Left ventricle myocardium inferior (tissue), 1 donor: ENCODE data around the gene OAT. TPM values are rescaled to one million over a fixed set of nuclear protein-coding genes. Genes with fewer than 3 reads are reported as not detected.
A peak's percentile ranks its signal among the peaks of the same experiment; 100 is the strongest.
"Not testable (repeated sequence)": the region's sequence is repeated elsewhere in the genome, so short reads cannot be mapped to it uniquely, and the experiment has no call there.

Experiments
- DNase-seq: peaks from one replicate; pipeline ENCODE4 v3.0.0-alpha.2; 2020
- H3K27ac ChIP-seq: fragments of 200-600 bp; replicated peaks from 2 replicates; pipeline ENCODE4 v1.8.0; 2021
- H3K27me3 ChIP-seq: fragments of 200-600 bp; 2 replicates; pipeline ENCODE4 v1.8.0; 2021; ENCODE audit warnings: low read depth
- H3K36me3 ChIP-seq: fragments of 200-600 bp; 2 replicates; pipeline ENCODE4 v1.8.0; 2021
- H3K4me1 ChIP-seq: fragments of 200-600 bp; 2 replicates; pipeline ENCODE4 v1.8.0; 2021
- H3K4me3 ChIP-seq: fragments of 200-600 bp; 2 replicates; pipeline ENCODE4 v1.8.0; 2021; ENCODE audit warnings: mild to moderate bottlenecking, moderate library complexity
- H3K9me3 ChIP-seq: fragments of 200-600 bp; replicated peaks from 2 replicates; pipeline ENCODE4 v1.8.0; 2021
- intact Hi-C: fragments of 100-400 bp; cut with micrococcal nuclease; formaldehyde crosslinking; loops from one replicate; pipeline ENCODE4 v1.11.0; 2022
- total RNA-seq: library from RNA; stranded (reverse); fragmentation: NEBNext Ultra II Directional; extraction: Animal tissue kit (Norgen Biotek cat#: 25700); gene quantifications from one replicate; pipeline ENCODE4 v1.2.1, GENCODE V29; 2021
- TF ChIP-seq, protein P1 (sequence below): fragments of 200-600 bp; IDR thresholded peaks from 2 replicates; pipeline ENCODE4 v1.8.0; 2021; ENCODE audit warnings: antibody characterized with exemption, mild to moderate bottlenecking, borderline replicate concordance
- donor health status: DM: no; HTN: yes; CAD: no; lungs with severe emphysema.

Gene OAT
- total RNA-seq, 1 donor from 2014 or later, result 24.3 TPM

DNA sequence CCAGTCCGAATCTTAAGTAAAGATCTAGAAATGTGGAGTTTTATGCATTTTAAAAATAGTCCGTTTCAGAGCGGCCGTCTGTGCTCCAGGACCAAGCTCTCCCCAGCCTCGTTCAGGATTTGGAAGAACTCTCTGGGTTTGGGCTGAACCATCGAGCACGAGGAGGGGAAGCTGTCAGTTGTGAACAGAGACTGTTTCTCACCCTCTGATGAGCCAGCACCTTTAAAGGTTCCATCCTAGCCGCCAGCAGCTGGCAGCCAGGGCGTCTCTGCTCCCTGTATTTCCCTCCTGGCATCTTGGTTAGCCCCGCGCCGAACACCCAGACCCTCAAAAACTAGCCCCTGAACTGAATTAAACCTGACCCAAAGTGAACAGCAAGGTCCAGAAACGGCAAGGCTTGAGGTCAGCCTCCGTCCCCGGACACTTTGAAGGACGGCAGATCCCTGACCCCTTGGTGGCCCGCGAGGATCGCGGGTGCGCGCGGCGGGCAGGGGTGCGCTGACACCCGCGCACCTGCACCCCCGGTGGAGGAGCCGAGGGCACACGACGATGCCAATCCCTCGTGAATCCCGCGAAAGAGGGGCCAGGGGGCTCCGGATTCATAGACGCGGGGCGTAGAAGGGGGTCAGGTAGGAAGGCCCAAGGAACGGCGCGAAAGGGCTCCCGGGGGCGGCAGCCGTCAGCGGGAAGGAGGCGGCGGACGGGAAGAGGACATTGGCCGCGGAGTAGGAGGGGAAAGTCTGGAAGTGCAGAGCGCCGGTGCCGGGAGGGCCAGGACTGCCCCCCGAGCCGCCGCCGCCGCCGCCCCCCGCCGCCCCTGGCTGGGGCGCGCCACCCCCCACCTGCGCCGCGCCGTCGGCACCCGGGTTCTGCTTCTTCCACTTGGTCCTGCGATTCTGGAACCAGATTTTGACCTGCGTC is 28.4 kb upstream of the OAT start:
- Histone ChIP-seq H3K4me1 (peaks cover 32% of the 10 kb centered on the region), H3K4me3 (peak overlapping the region; percentile 54), H3K27me3 (peaks cover 100% of the 10 kb centered on the region), H3K27ac (no peak overlapping the region), H3K36me3 (no peaks in the 10 kb centered on the region), H3K9me3 (no peaks in the 10 kb centered on the region)
- no peak for DNase-seq
- intact Hi-C loops, result no loop called here
- TF ChIP-seq, protein P1, sequence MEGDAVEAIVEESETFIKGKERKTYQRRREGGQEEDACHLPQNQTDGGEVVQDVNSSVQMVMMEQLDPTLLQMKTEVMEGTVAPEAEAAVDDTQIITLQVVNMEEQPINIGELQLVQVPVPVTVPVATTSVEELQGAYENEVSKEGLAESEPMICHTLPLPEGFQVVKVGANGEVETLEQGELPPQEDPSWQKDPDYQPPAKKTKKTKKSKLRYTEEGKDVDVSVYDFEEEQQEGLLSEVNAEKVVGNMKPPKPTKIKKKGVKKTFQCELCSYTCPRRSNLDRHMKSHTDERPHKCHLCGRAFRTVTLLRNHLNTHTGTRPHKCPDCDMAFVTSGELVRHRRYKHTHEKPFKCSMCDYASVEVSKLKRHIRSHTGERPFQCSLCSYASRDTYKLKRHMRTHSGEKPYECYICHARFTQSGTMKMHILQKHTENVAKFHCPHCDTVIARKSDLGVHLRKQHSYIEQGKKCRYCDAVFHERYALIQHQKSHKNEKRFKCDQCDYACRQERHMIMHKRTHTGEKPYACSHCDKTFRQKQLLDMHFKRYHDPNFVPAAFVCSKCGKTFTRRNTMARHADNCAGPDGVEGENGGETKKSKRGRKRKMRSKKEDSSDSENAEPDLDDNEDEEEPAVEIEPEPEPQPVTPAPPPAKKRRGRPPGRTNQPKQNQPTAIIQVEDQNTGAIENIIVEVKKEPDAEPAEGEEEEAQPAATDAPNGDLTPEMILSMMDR, result no peak

DNA sequence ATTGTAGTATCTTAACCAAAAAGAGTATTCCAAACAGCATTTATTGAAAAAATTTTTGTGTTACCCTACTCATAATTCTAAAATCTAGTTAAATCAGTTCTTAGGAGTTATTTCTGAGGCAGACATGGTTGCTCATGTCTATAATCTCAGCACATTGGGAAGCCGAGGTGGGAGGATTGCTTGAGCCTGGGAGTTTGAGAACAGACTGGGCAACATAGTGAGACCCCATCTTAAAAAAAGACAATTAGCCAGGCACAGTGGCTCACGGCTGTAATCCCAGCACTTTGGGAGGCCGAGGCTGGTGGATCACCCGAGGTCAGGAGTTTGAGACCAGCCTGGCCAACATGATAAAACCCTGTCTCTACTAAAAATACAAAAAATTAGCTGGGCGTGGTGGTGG is 23.0 kb upstream of the OAT start:
- H3K4me3 ChIP-seq, H3K36me3 ChIP-seq, H3K9me3 ChIP-seq, H3K27ac ChIP-seq, intact Hi-C loops, H3K4me1 ChIP-seq, DNase-seq: not testable (repeated sequence)
- peaks cover 76% of the 10 kb centered on the region for H3K27me3 ChIP-seq

DNA sequence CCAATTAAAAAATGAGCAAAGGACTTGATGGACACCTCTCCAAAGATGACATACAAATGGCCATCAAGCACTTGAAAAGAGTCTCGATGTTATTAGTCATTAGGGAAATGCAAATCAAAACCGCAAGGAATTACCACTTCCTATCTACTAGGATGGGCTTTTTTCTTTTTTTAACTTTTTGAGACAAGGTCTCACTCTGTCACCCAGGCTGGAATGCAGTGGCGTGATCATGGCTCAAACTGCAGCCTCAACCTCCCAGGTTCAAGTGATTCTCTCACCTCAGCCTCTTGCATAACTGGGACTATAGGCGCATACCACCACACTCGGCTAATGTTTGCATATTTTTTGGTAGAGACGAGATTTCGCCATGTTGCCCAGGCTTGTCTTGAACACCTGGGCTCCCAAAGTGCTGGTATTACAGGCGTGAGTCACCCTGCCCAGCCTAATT is 17.5 kb upstream of the OAT start:
- Histone ChIP-seq H3K36me3 (no peaks in the 10 kb centered on the region), H3K27me3 (peaks cover 37% of the 10 kb centered on the region), H3K9me3 (no peaks in the 10 kb centered on the region), H3K27ac (no peak overlapping the region), H3K4me3 (no peak overlapping the region), H3K4me1 (no peaks in the 10 kb centered on the region)
- TF ChIP-seq, protein P1, result no peak
- DNase-seq, result no peak
- intact Hi-C loops, result no loop called here

DNA sequence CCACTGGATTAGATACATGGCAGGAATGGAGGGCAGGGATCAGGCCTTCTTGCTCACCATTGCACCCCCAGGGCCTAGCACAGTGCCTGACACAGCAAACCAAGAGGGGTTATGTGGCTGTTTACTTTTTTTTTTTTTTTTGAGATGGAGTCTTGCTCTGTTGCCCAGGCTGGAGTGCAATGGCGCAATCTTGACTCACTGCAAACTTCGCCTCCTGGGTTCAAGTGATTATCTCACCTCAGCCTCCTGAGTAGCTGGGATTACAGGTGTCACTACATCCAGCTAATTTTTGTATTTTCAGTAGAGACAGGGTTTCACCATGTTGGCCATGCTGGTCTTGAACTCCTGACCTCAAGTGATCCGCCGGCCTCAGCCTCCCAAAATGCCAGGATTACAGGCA is 17.0 kb upstream of the OAT start:
- H3K4me1 ChIP-seq, H3K27ac ChIP-seq: not testable (repeated sequence)

DNA sequence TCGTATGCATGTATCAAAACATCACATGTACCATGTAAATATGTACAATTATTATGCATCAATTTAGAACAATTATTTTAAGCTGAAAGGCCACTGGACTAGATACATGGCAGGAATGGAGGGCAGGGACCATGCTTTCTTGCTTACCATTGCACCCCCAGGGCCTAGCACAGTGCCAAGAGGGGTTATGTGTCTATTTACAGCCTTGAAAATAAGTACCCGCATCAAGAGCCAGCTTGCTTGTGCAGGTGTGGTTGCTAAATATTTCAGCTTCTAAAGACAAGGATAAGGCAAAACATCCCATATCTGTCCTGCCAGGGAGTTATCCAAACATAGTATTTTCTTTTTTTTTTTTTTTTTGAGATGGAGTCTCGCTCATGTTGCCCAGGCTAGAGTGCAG is 14.7 kb upstream of the OAT start:
- H3K36me3 ChIP-seq, result no peaks in the 10 kb centered on the region
- no peaks in the 10 kb centered on the region for H3K9me3 ChIP-seq
- H3K4me1 ChIP-seq, result no peaks in the 10 kb centered on the region
- no peak overlapping the region for H3K27ac ChIP-seq
- intact Hi-C loops, result no loop called here
- peaks cover 48% of the 10 kb centered on the region for H3K27me3 ChIP-seq
- TF ChIP-seq, protein P1, result no peak
- H3K4me3 ChIP-seq, result no peak overlapping the region
- no peak for DNase-seq

More for the DNA sequence above, 17.0 kb upstream of the OAT start:
- intact Hi-C loops, H3K4me3 ChIP-seq, H3K9me3 ChIP-seq, DNase-seq, H3K36me3 ChIP-seq: not testable (repeated sequence)
- peaks cover 37% of the 10 kb centered on the region for H3K27me3 ChIP-seq

DNA sequence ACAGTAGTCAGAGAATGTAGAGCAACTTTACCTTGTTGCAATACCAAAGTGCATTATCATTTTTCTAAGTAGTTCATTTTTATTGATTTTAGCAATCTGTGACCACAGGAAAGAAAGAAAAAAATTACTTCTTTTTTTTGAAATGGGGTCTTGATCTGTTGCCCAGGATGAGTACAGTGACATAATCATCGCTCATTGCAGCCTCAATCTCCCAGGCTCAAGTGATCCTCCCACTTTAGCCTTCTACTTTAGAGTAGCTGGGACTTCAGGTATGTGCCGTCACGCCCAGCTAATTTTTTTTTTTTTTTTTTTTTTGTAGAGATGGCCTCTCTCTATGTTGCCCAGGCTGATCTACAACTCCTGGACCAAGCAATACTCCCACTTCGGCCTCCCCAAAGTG is 11.4 kb upstream of the OAT start:
- no peaks in the 10 kb centered on the region for H3K36me3 ChIP-seq
- TF ChIP-seq, protein P1, result no peak
- no peak for DNase-seq
- H3K27ac ChIP-seq, result no peak overlapping the region
- H3K4me1 ChIP-seq, result no peaks in the 10 kb centered on the region
- H3K9me3 ChIP-seq, result no peaks in the 10 kb centered on the region
- intact Hi-C loops, result no loop called here
- peaks cover 63% of the 10 kb centered on the region for H3K27me3 ChIP-seq
- H3K4me3 ChIP-seq, result no peak overlapping the region
